HG03460 (cell line): ENCODE measurements around the gene IFNG-AS1.
A peak's percentile ranks its signal among the peaks of the same experiment; 100 is the strongest.

ENCODE experiments used
- ATAC-seq: cut with Tn5 transposase; IDR thresholded peaks from one replicate; pipeline ENCODE4 v1.9.1; 2021; ENCODE audit not compliant: unreplicated experiment

Gene IFNG-AS1

DNA sequence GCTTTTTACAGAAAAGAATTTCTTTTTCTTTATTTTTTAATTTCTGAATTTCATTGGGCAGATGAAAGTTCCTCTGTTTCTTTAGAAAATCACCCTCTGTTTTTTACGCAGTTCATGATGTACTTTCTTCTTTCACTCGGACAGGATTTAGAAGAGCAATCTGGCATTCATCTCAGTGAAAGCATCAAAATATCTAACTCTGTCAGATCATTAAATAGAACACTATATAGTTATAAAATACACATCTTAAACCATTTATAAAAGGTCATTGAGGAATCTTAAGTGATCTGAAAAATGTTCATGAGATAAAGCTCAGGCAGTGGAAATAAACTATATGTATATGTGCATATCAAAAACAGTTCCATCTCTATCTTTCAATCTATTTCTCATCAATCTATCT, 3.9 kb downstream of the IFNG-AS1 start:
- no peak for ATAC-seq

DNA sequence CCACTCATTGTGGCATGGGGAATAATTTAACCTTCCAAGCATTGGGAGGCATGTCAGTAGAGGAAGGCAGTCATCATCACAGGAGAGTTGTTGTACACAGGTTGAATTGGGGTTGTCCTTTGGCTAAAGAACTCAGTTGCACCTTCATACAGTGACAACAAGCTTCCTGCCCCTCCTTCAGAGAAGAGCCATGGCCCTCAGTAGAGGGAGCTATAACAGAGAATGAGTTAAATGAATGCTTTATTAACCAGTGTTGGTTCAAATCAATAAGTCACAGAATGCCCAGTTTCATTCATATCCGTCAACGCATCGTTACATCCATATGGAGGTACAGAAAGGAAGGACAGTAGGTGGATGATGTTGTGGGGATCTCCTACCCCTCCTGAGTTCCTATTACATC, 4.8 kb downstream of the IFNG-AS1 start:
- no peak for ATAC-seq

DNA sequence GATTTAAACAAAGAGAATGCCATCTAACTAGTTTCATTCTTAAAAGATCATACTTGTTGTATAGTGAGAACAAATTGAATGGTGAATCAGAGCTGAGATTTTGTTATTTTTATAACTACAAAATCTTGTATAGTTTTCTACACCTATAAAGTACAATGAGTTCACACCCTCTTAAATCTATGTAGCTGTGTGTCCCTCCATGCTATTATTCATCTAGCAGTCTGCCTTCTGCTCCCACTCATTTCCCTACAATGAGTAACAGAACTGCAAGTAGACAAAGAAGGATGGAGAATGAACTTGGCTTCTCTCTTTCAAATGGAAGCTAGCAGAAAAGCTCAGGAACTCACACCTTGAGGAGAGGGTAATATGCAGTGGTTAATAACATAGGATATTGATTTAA, 7.1 kb downstream of the IFNG-AS1 start:
- ATAC-seq = no peak

DNA sequence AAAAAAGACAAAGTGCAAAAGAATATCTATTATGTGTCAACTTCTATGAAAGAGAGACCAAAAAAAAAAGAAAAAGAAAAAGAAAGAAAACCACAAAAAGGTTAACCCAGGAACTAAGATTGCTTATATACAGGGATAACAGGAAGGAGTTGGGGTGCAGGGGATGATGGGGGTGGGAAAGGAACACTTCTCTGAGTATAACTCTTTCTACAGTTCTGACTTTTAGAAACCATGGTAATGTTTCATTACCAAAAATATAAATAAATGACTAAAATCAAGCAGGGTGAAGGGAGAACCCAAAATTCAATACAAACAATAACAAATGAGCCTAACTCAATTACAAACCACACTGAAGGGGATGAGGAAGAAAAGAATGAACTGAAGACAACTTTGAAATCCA, 9.1 kb downstream of the IFNG-AS1 start:
- no peak for ATAC-seq

DNA sequence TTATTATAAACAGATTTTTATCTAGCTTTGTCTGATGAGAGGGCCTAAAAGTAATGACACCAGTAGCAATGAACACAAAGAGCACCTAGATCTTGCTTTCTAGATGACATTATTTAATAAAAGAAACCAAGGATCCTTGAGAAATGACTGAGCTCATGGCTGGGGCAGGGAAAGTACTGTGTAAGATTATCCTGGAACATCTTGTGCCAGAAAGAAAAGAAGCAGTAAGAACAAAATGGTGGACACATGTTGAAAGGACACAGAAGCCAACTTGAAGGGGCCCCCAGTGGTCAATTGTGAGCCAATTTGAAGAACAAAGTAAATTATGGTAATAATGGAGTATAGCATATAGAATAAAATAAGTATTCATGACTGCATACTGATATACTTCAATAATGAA, 10.0 kb downstream of the IFNG-AS1 start:
- no peak for ATAC-seq

DNA sequence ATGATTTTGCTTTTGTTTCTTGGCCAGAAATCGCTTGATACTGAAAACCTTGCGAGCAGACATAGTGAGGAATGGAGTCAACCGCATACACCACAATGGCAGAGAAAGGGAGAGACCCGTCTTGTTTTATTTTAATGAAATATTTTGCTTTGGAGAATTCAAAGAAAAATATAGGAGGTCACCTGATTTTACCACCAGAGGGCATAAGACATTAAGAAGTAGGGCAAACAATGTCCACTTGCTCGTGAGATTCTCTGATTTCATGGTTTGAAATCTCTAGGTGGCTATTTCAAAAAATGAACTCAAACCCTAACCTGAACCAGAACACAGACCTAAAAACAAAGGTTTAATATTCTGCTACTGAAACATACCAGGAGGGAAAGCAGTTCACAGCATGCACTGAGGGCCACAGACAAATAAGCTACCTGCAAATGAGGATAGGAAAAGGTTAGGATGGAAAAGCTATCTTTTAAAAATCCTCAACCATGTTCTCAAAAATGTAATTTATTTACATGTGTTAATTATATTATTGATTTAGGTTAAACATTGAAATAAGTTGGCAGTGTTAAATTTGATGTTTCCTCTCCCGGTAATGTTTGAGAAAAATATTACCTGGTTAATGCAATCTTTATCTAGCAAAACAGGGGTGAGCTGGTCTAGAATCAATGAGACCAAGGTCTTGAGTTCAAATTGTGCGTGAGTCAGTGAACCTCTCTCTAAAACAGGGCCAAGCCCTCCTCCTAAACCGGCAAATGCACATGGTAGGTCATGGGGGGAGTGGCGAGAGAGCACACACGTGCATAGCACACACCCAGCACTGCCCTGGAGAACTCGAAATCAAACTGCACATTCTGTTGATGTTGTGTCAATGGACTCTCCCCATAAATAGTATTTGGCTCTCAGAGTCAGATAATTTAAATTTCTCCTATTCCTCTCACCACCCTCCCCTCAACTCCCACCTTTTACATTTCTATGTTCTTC, 12.5 kb downstream of the IFNG-AS1 start:
- ATAC-seq = no peak

DNA sequence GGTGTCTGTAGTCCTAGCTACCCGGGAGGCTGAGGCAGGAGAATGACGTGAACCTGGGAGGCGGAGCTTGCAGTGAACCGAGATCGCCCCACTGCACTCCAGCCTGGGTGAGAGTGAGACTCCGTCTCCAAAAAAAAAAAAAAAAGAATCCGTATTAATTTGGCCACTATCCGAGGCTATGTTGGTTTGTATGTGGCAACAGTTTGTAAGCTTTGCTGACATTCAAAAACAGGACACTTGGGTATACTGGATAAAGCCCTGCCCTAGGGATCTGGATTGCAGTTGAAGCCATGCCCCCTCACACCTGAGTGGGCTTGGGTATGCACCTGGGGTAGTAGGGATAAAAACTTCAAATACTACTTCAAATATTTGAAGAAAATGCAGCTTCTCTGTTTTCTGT, 14.5 kb downstream of the IFNG-AS1 start:
- no peak for ATAC-seq

DNA sequence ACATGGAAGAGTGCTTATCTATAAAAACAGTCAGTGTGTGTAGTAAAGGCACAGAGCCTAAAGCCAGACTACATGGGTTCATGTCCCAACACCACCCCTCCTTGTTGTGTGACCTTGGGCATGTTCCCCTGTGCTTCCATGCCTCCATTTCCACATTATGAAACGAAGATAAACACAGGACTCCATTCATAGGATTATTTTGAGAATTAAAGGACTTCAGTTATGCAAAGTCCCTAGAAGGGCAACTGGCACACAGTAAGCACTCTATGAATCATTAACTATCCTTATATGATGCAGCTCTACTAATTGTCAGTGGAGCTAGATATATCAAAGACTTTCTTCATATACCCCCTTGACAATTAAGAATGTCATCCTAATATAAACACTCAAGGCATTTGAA, 17.8 kb downstream of the IFNG-AS1 start:
- ATAC-seq = no peak

DNA sequence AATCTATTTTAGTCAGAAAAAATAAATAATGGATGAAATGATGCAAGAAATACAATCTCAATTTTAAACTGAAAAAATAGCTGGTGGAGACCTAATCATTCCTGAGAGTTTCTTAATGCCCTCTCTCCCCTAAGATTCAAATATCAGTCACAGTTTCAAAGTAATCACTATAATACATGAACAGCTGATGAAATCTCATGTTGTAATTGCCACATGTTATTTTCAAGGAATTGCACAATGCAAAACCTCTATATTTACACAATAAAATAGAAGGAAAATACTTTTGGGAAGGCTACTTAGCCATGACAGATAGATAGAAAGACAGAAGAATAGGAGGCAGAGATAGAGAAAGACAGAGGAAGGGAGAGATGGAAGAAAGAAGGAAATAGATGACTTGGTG, 18.2 kb downstream of the IFNG-AS1 start:
- ATAC-seq = no peak

DNA sequence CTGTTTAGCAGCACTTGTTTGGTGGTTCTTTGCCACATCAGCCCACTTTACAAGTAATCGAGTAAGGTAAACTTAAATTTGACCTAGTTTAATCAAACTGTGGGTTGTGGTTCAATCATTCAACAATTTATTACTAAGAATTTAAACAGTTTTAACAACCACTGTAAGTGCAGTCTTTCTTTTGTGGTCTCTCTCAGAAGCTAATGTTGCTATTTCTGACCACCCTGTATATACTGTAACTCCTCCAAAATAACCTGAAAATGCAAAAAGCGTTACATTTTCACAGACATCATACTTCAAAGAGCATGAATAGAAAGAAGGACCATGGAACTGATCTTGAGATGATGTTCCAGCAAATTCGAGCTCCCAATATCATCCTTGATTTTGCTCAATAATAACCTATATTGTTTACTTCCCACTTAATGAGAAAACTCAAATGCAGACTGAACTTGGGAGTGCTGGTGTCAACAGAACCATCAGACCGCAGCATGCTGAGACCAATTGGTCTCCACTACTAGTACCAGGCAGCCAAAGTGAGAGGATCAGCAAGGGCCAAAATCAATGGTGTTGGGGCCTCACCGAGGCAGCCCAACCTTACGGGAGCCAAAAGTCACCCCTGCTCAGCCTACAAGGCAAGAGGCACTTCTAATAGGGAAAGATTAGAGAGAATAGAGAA, 22.1 kb downstream of the IFNG-AS1 start:
- ATAC-seq = no peak

DNA sequence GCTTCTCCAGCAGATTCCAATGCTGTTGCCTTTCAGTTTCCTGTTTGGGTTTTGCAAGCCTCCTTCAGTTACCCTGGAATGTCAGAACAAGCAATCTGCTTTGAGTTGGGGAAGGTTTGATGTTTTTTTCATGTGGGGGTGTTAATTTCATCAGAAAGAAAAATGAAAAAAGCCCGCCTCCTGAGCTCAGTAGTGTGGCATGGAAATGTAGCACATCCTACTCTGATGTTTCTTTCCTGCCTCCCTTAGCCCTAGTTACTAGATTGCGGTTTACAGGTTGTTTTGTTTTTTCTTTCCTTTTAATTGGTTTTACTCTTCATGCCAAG, 22.6 kb downstream of the IFNG-AS1 start:
- ATAC-seq = no peak

DNA sequence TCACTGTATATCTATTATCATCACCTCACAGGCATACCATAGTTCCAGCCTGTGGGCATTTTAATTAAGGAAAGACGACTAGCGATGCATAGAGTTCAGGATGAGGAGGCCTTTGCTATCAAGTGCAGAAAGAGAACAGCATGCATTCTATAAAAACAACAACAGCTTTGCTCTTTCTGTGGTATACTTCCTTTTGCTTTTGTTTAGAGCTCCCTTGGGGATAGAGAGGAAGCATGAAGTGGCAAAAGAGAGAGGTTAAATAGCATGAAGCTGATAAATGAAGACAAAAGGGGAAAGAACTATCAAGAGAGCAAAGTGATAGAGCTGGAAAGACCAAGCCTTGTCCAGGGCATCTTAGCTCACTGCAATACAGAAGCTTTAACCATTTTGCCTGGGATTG, 23.5 kb downstream of the IFNG-AS1 start:
- peak; percentile 96 for ATAC-seq

DNA sequence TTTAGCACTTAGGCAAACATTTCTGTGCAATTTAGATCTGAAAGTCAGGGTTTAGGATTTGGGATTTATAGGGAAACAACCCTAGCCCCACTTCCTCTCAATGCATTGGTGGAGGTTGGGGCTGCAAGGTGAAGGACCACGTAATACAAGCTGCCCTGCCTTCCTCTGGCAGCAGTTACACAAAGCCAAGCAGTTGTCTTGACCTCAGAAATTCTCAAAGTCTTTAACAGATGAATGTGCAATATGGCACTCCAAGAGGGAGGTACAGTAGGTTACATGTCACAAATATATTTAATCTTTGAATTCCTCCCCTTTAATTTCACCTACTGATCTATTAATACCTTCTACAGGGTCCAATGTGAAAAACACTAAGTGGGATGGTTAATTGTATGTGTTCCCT, 23.9 kb downstream of the IFNG-AS1 start:
- no peak for ATAC-seq

DNA sequence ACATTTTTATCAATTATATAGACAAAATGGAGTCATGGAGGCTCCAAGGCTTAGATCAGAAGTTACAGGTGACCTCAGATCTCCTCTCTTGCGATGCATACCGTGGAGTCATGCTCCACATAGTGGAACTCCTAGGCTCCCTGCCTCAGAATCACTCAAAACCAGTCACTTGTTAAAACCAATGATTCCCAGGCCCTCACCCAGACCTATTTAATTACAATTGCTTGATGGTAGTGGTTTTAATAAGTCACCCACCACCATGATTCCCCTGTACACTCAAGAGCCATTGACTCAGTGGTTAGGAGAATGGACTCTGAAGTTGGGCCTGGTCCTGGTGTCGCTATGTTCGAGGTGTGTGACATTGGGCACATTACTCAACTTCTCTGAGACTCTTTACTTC, 26.9 kb downstream of the IFNG-AS1 start:
- no peak for ATAC-seq

DNA sequence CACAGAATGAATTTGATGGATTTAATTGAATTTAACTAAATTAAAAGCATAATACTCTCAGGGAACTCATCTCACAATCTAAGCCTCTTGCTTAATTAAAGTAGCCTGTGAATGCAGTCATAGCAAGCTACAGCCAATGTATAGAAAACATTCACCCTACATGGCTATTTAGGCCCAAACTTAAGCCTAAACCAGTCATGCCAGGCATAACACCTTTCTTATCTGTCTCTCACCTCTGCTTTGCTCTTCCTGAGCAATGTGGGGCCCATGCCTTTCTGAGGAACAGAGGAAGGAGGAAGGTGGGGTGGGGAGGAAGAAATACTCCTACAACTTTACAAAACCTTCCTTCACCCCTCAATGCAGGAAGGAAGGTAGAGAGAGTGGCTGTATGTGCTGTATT, 29.1 kb downstream of the IFNG-AS1 start:
- ATAC-seq = no peak

DNA sequence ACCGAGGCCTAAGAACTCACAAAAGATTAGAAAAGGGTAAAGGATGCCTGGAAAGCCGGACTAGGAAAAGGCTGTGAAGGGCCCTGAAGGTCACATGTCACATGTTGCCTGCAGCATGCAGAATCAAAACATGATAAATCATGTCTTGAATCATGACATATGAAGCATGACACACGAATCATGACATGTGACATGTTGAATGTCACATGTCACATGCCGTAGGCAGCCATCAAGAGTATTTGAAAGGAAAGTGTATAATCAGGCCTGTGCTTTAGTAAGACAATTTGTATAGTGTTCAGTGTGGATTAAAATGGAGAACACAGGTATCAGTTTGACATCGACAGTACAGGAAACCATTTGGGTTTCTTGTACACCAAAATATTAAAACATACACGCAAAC, 30.8 kb downstream of the IFNG-AS1 start:
- ATAC-seq = no peak

DNA sequence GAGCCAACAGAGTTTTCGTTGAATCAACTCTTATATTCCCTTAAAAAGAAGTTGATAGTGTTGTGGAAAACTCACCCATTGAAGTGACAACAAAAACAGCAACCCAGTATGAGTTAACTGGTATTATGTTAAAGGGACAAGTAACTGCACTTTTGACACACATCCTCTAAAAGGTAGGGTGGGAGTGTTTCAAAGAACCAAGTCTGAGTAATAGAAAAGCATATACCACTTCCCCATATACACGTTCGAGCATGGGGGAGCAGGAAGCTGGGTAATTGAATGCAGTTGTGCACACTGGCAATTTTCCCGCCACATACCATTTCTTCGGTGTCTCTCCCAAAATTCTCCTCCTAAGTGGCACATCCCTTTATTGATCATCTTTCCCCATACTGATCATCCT, 31.5 kb downstream of the IFNG-AS1 start:
- ATAC-seq = no peak

DNA sequence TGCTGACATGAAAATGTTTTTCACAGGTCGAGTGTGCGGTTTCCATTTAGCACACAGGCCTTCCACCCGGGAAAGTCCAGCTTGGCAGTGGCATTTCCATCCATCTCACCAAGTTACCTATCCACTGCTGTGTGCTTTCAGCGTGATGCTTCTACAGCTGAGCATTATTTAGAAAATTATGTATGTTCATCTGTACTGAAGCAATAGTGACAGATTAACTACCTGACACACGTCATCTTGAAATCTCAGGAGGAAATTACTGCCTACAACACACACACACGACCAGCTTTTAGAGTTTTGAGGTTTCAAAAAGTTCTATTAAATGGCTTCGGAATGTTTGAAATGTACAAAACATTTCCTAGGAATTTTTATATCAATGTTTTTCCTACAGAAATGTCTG, 39.4 kb downstream of the IFNG-AS1 start:
- no peak for ATAC-seq

DNA sequence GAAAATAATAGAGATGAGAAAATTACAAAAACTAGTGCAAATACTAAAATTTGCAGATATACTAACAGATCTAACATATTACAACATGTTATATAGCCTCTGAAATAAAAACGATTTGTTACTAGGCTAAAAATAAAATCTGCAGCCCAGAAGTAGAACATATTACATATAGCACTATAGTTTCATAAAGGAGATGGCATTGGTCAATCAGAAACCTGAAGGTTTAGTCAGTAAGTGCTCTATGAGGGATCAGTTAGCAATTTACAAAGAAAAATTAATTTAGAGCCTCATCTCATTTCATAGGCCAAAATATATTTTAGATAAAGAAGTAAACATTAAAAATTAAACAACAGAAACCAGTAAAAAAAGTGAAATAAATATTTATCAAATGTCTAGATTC, 41.0 kb downstream of the IFNG-AS1 start:
- no peak for ATAC-seq

DNA sequence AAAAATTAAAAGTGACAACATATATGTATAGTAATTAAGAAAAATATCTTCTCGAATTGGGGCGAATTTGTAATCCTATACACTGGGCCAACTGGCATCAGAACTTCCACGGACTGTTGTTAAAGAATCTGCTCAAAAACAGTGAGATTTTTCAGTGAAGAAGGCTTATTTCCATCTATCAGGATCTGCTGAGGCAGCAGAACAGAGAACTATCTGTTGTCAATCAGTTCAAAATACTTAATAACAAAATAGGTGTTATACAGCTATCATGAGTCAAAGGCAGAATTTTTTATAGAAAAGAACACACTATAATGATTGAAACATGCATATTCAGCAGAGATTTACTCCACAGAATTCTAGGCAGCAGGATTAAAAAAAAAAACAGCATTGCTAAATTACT, 41.9 kb downstream of the IFNG-AS1 start:
- ATAC-seq = no peak

DNA sequence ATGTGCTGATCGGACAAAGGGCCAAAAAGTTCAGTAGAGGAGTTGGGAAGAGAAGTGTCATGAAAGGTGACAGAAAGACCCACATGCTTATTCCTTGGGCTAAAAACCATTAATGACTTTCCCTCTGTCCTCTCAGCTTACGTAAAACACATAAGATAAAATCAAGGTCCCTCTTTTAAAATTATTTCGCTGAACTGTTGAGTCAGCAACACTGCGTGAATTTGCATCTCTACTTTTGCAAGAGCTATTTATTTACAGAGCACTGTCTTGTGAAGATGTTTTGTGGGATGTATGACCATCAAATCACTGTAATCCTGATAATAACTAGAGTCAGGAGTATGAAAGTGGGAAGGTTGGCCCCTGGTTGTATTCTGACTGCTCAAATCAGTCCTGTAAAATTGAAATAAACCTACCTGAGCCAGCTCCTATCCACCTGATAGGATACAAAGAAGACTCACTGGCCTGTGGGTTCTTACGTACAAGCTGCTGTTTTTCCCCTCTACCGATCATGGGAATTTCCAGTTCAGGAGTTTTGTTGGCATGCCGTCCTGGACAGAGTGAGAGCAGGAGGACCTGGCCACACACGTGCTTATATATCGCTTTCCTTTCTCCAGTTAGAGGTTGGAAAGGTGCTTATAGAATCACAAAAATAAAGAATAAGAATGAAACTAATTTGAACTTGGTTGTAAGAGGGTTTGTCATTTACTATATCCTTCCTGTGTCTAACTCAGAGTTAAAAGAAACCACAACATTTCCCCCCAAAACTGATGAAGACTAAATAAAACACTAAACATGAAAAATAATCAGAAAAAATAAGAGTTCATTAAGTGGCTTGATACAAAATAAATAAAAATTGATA, 42.9 kb downstream of the IFNG-AS1 start:
- ATAC-seq = no peak

DNA sequence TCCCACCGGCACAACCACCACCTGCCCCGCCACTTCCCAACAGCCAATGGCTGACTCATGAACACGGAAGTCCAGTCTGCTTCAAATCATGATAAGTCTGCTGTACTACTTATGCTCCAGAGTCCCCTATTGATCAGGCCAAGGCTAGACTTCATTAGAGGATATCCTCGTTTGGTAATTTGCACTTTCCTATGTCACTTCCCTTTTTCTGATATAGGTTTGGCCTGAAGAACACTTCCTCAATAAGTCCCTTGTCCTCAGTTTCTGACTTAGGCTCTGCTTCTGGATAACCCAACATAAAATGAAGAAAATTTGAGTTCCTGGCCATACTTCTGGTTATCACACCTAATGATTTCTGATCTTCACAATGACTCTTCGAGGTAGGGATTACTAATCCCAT, 45.3 kb downstream of the IFNG-AS1 start:
- ATAC-seq = no peak
